Heart left ventricle (tissue), 13 donors: ENCODE measurements around the gene TMEM163.

ENCODE experiments used
- CTCF ChIP-seq, 12 donors: fragments of 200-600 bp; sonication (generic) in 4 of 12; IDR thresholded peaks; one replicate each; pipeline versions ENCODE4 v1.5.0 to v1.8.0; 2018 to 2022; ENCODE audit warnings: antibody characterized with exemption in 12 of 12, mild to moderate bottlenecking in 5 of 12
- POLR2A ChIP-seq, 2 donors: fragments of 450-650 bp; IDR thresholded peaks; one replicate each; pipeline ENCODE4 v1.6.1; 2017; ENCODE audit warnings: antibody characterized with exemption in 2 of 2, mild to moderate bottlenecking in 2 of 2, moderate library complexity in 2 of 2
- donor health status: ischemic (EF 13 %, LVEDD 7.1; RV severe dilation, severe dysfunction).
- donor health status: DM: no; HTN: yes; CAD: no.
- donor health status: DM: no; HTN: no; CAD: no.
- donor health status: ischemic (EF 25% LVEDD 6.9; RV normal size, moderate dysfunction).
- donor health status: ischemic (EF 25% LVEDD 5.7; RV mildly dilated, moderate dysfunction).
- donor health status: ischemic (EF 35%, LVEDD 5.7; RV mildly dilated, moderate dysfunction).
- donor health status: nonischemic (EF 11% LVEDD 7.7; RV severe dilation, severe dysfunction).
- donor health status: DM: yes; HTN: yes; CAD: no.
- donor health status: PGD.
- donor health status: ischemic (EF 29% LVEDD 5.4; RV normal size, mild dysfunction).
- donor health status: nonischemic (EF 23%, LVEDD 6.1; RV moderate dilation, normal function).

- TF ChIP-seq CTCF (IDR thresholded peaks at IDR 0.05), result no peak
- no peak for TF ChIP-seq POLR2A (IDR thresholded peaks at IDR 0.05)
These were observed 39.5 kb downstream of the TMEM163 start for GRCh38 chr2:134679294-134679693.
